NCI-H524 treated with DMSO at 0.1 percent for 48 hours (cell line): ENCODE measurements around the gene CUL5.
"Not testable (repeated sequence)": the region's sequence is repeated elsewhere in the genome, so short reads cannot be mapped to it uniquely, and the experiment has no call there.

Experiments
- DNase-seq: peaks from one replicate; lab custom pipeline; 2025; lab: John Stamatoyannopoulos, UW

CUL5 gene

GRCh38 chr11:108115500-108116140 lies 106.9 kb downstream of the CUL5 start:
- DNase-seq = no peak

- DNase-seq = peak; percentile 39
Measured at GRCh38 chr11:108117746-108118371, 109.2 kb downstream of the CUL5 start.

DNA sequence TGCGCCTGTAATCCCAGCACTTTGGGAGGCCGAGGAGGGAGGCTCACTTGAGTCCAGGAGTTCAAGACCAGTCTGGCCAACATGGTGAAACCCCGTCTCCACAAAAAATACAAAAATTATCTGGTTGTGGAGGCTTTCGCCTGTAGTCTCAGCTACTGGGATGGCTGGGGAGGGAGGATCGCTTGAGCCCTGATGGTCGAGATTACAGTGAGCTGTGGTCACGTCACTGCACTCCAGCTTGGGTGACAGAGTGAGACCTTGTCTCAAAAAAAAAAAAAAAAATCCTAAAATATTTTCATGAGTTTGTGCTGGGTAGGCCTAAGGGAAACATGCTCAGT lies 112.2 kb downstream of the CUL5 start:
- DNase-seq = not testable (repeated sequence)

DNA sequence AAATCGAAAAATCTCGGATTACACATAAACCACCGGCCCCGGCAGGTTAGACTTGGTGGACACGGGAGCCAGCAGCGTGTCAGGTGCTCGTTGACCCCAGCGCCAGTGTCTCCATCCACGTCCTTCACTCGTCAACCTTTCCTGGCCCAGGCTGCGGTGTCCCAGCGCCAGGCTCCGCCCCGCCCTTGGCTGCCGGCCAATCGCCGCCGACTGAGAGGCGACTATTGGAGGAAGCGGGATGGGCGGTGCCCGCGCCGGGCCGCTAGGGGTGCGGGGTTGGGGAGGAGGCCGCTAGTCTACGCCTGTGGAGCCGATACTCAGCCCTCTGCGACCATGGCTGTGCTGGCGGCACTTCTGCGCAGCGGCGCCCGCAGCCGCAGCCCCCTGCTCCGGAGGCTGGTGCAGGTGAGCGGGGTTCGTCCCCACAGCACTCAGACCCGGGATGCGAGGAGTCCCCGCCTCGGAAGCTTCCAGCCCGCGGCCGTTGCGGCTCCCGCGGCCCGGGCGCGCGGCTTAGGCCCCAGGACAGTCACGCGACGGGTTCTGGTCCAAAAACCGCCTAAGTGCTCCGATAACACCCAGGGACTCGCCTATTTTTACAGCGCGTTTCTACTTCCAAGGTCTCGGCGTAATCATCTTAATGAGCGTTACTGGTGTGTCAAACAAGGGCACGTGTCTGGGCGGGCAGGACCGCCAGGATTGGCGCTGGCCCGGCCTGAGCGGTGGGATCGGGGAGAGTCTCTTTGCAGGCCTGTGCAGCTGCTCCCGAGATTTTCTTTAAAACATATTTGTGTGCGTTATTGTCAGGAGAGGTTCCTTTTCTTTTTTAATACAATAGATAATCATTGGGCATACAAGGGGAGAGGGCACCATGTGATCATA lies 112.8 kb downstream of the CUL5 start, which contains the start of gene ACAT1:
Gene ACAT1 (plus strand): TSS at position 294 of the 882 bp plus-strand sequence. CDS start 40 bp downstream, at position 334.
- peak; percentile 57 for DNase-seq

- DNase-seq = no peak
Measured at GRCh38 chr11:108122166-108122628, 113.5 kb downstream of the CUL5 start.

- DNase-seq = no peak
Measured at GRCh38 chr11:108125096-108125495, 116.4 kb downstream of the CUL5 start.

DNA sequence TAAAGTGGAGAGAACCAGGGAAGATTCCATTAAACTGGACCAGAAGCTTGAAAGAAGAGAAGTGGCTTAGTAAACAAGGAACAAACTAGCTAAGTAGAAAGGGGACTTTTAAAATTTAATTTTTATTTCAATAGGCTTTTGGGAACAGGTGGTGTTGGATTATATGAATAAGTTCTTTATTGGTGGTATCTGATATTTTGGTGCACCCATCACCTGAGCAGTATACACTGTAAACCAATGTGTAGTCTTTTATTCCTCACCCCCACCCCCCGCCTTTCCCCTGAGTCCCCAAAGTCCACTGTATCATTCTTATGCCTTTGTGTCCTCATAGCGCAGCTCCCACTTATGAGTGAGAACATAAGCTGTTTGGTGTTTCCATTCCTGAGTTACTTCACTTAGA lies 120.1 kb downstream of the CUL5 start:
- no peak for DNase-seq

GRCh38 chr11:108131993-108132392 lies 123.3 kb downstream of the CUL5 start:
- no peak for DNase-seq

DNA sequence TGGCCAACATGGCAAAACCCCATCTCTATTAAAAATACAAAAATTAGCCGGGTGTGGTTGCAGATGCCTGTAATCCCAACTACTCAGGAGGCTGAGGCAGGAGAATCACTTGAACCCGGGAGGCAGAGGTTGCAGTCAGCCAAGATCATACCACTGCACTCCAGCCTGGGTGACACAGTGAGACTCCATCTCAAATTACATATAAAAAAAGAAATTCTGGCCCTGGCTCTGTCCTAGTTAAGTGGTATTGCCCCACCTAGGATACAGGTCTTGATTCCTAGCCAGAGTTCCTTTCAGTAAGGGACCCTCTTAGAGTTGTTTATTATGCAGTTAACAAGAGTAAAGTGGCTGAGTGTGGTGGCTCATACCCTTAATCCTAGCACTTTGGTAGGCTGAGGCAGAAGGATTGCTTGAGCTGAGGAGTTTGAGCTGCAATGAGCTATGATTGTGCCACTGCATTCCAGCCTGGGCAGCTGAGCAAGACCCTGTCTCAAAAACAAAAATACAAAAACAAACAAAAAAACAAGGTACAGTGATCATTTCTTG lies 124.4 kb downstream of the CUL5 start:
- DNase-seq = not testable (repeated sequence)

DNA sequence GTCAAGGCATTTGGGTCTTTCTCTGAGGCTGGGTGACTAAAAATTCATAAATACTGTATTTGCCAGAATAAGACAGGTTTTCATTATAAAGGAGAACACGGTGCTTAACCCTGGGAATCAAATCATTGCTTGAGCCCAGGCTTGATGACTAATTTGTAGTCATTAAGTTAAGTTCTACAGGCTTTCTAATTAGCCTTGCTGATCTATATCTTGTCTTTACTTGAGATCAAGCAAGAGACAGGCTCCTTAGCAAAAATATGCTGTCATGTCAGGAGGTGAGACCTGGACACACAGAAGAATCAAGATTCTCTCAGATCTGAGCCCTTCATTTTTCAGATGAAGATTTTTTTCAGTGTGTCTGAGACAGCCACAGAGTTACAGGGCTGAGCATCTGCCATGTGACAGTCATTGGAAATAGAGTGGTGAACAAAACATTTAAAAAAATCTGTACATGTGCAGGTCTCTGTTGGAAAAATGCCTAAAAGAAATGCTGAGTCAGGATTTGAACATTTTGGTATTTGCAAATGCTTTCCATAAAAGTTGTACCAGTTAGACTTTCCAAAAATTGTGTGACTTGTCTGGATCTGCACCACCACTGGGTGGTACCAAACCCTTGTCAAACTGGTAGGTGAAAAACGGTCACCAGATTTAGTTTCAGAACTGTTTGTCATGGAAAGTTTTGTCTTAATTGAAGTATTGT lies 127.3 kb downstream of the CUL5 start:
- DNase-seq = no peak

DNA sequence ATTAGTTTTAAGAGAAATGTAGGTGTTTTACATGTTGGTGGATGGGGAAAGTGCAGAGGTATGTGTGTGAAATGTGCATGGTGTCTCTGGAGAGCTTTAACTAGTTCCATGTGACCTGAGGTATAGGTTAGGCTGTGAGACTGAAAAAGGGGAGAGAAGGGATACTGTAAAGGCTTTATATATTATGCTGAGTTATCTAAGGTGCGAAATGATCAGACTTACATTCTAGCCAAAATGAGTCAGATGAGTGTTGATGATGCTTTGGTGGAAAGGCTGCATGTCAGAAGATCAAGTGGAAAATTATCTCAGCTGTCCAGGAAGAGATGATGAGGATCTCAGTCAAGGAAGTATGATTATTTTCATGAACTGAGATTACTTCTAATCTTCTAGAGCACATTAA lies 128.5 kb downstream of the CUL5 start:
- DNase-seq = no peak

- DNase-seq = no peak
Measured at GRCh38 chr11:108142304-108142703, 133.6 kb downstream of the CUL5 start.

DNA sequence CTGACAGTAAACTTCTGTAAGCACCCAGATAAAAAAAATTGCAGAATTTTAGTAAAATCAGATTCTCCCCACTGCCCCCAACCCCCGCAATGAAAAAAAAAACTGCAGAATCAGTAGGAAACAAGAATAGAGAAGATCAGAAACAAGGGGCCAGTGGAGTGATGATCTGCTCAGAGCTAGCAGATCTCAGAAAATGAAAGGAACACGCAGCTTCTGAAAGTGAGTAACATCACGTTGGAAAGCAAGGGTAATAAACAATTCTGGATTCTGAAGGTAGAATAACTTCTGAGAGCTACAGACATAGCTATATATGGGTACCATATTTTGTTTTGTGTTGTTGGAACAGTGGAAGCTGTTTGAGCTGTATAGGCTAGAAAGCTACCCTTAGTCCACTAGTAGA lies 135.9 kb downstream of the CUL5 start:
- no peak for DNase-seq

- DNase-seq = no peak
Measured at GRCh38 chr11:108147150-108147549, 138.5 kb downstream of the CUL5 start.

GRCh38 chr11:108148556-108148955 lies 139.9 kb downstream of the CUL5 start:
- no peak for DNase-seq

GRCh38 chr11:108154591-108154990 lies 145.9 kb downstream of the CUL5 start:
- DNase-seq = no peak
